DOHH2 (cell line): Measurements from ENCODE around the gene SLC29A1.
"Not testable (repeated sequence)": the region's sequence is repeated elsewhere in the genome, so short reads cannot be mapped to it uniquely, and the experiment has no call there.

Experiments
- CTCF ChIP-seq: fragments of 200-600 bp; sonication (generic); IDR thresholded peaks from one replicate; pipeline ENCODE4 v1.5.1; 2014; ENCODE audit warnings: antibody characterized with exemption, mild to moderate bottlenecking, low read depth, low read length; ENCODE audit not compliant: poor library complexity, severe bottlenecking
- EZH2phosphoT487 ChIP-seq: fragments of 200-600 bp; sonication (generic); IDR thresholded peaks from 2 replicates; pipeline ENCODE4 v1.6.1; 2017; ENCODE audit warnings: borderline replicate concordance, mild to moderate bottlenecking, antibody characterized with exemption, low read length, moderate library complexity, mixed read lengths

GRCh38 chr6:44196351-44196750, 27.0 kb upstream of the SLC29A1 start:
- not testable (repeated sequence) for TF ChIP-seq CTCF, EZH2phosphoT487
